Trophoblast cell (in vitro differentiated cells and primary cell): ENCODE results near the gene KRTAP10-8.

Source experiments
- DNase-seq, 2 donors: peaks; one replicate each; pipeline ENCODE4 v3.0.0-alpha.2; 2016
- H2AFZ ChIP-seq: 2 replicates; pipeline ENCODE4 v1.6.1; 2013; ENCODE audit warnings: low read length, moderate library complexity, mild to moderate bottlenecking; ENCODE audit not compliant: insufficient read depth, poor library complexity
- H2AK5ac ChIP-seq: 2 replicates; pipeline ENCODE4 v1.6.1; 2013; ENCODE audit warnings: mild to moderate bottlenecking, low read length
- H2BK120ac ChIP-seq: 2 replicates; pipeline ENCODE4 v1.6.1; 2013; ENCODE audit warnings: low read length, mild to moderate bottlenecking, moderate library complexity; ENCODE audit not compliant: insufficient read depth, poor library complexity
- H2BK12ac ChIP-seq: 2 replicates; pipeline ENCODE4 v1.6.1; 2013; ENCODE audit warnings: mild to moderate bottlenecking, low read length, moderate library complexity
- H2BK5ac ChIP-seq: 2 replicates; pipeline ENCODE4 v1.6.1; 2013; ENCODE audit warnings: low read length, low read depth, moderate library complexity, mild to moderate bottlenecking; ENCODE audit not compliant: poor library complexity
- H3K14ac ChIP-seq: 2 replicates; pipeline ENCODE4 v1.6.1; 2013; ENCODE audit warnings: mild to moderate bottlenecking, low read length
- H3K18ac ChIP-seq: 2 replicates; pipeline ENCODE4 v1.6.1; 2013; ENCODE audit warnings: mild to moderate bottlenecking, low read length
- H3K23ac ChIP-seq: 2 replicates; pipeline ENCODE4 v1.6.1; 2013; ENCODE audit warnings: low read length
- H3K27ac ChIP-seq: 2 replicates; pipeline ENCODE4 v1.5.1; 2013; ENCODE audit warnings: low read depth, mild to moderate bottlenecking, inconsistent platforms, low read length, moderate library complexity
- H3K27me3 ChIP-seq: 2 replicates; pipeline ENCODE4 v1.6.1; 2013; ENCODE audit warnings: inconsistent platforms, mild to moderate bottlenecking, low read length, moderate library complexity; ENCODE audit not compliant: insufficient read depth
- H3K36me3 ChIP-seq, 2 experiments: 1 replicate in 1 of 2; 2 replicates in 1 of 2; pipeline ENCODE4 v1.6.1; 2013; ENCODE audit warnings: low read length in 2 of 2, mild to moderate bottlenecking in 2 of 2, moderate library complexity in 1 of 2; ENCODE audit not compliant: insufficient read depth in 2 of 2, control insufficient read depth in 1 of 2
- H3K4ac ChIP-seq: 2 replicates; pipeline ENCODE4 v1.6.1; 2013; ENCODE audit warnings: low read depth, mild to moderate bottlenecking, low read length, moderate library complexity
- H3K4me1 ChIP-seq, 2 experiments: 1 replicate in 1 of 2; 2 replicates in 1 of 2; pipeline ENCODE4 v1.6.1; 2013; ENCODE audit warnings: low read length in 2 of 2, mild to moderate bottlenecking in 2 of 2, moderate library complexity in 1 of 2; ENCODE audit not compliant: insufficient read depth in 2 of 2, control insufficient read depth in 1 of 2
- H3K4me2 ChIP-seq: 2 replicates; pipeline ENCODE4 v1.6.1; 2013; ENCODE audit warnings: inconsistent platforms, mild to moderate bottlenecking, low read length, moderate library complexity
- H3K4me3 ChIP-seq: 2 replicates; pipeline ENCODE4 v1.5.1; 2013; ENCODE audit warnings: mild to moderate bottlenecking, low read depth, low read length, inconsistent platforms
- H3K79me1 ChIP-seq: one replicate; pipeline ENCODE4 v1.6.1; 2013; ENCODE audit warnings: low read length
- H3K79me2 ChIP-seq: 2 replicates; pipeline ENCODE4 v1.6.1; 2013; ENCODE audit warnings: low read length, mild to moderate bottlenecking; ENCODE audit not compliant: control insufficient read depth, insufficient read depth, poor library complexity
- H3K9ac ChIP-seq: 2 replicates; pipeline ENCODE4 v1.6.1; 2013; ENCODE audit warnings: mild to moderate bottlenecking, low read length
- H3K9me3 ChIP-seq: 2 replicates; pipeline ENCODE4 v1.6.1; 2013; ENCODE audit warnings: low read depth, mild to moderate bottlenecking, control low read depth, inconsistent platforms, low read length; ENCODE audit not compliant: insufficient read depth
- H4K12ac ChIP-seq: 2 replicates; pipeline ENCODE4 v1.6.1; 2013; ENCODE audit warnings: low read depth, mild to moderate bottlenecking, low read length, moderate library complexity
- H4K8ac ChIP-seq: 2 replicates; pipeline ENCODE4 v1.6.1; 2013; ENCODE audit warnings: low read depth, mild to moderate bottlenecking, low read length, moderate library complexity
- H4K91ac ChIP-seq: one replicate; pipeline ENCODE4 v1.6.1; 2013; ENCODE audit warnings: low read depth, mild to moderate bottlenecking, low read length, moderate library complexity
- WGBS: extraction: QIAGEN DNeasy Blood & Tissue Kit; methylation state at CpG from one replicate; pipeline ENCODE4 v1.1.7; 2013; ENCODE audit warnings: missing lambda C conversion rate; ENCODE audit not compliant: insufficient read length, insufficient coverage; ENCODE audit errors: extremely low coverage; 5-methylcytosine and 5-hydroxymethylcytosine counted together

The KRTAP10-8 gene

GRCh38 chr21:44567481-44568171, 44.3 kb upstream of the KRTAP10-8 start:
- Histone ChIP-seq H3K79me2 (no peaks in the 10 kb centered on the region), H2BK12ac (no peak overlapping the region), H2BK120ac (no peak overlapping the region)

GRCh38 chr21:44568261-44568660, 43.6 kb upstream of the KRTAP10-8 start:
- Histone ChIP-seq H3K4me1 (no peaks in the 10 kb centered on the region), H3K79me2 (no peaks in the 10 kb centered on the region), H4K91ac (no peak overlapping the region), H3K9me3 (peaks cover 11% of the 10 kb centered on the region), H3K23ac (no peak overlapping the region), H2BK12ac (no peak overlapping the region), H3K18ac (no peak overlapping the region), H3K27me3 (no peaks in the 10 kb centered on the region), H4K8ac (no peak overlapping the region), H3K4me2 (no peak overlapping the region), H2BK5ac (no peak overlapping the region), H3K4me3 (no peak overlapping the region), H3K9ac (no peak overlapping the region), H2AK5ac (no peak overlapping the region), H3K4ac (no peak overlapping the region), H3K27ac (no peak overlapping the region), H3K14ac (no peak overlapping the region), H3K36me3 (no peaks in the 10 kb centered on the region), H2BK120ac (no peak overlapping the region), H4K12ac (no peak overlapping the region), H3K79me1 (no peaks in the 10 kb centered on the region), H2AFZ (no peak overlapping the region)
- DNase-seq = no peak
- no CpG with 5 or more reads among the region's 12 CpGs for WGBS

More at GRCh38 chr21:44567481-44568171, 44.3 kb upstream of the KRTAP10-8 start:
- no peak overlapping the region for H3K9ac ChIP-seq
- WGBS = no CpG with 5 or more reads among the region's 18 CpGs
- no peaks in the 10 kb centered on the region for H3K36me3 ChIP-seq
- no peaks in the 10 kb centered on the region for H3K27me3 ChIP-seq
- H3K4me2 ChIP-seq = no peak overlapping the region
- H4K91ac ChIP-seq = no peak overlapping the region
- no peak overlapping the region for H3K14ac ChIP-seq
- no peak overlapping the region for H4K12ac ChIP-seq
- no peak overlapping the region for H3K18ac ChIP-seq
- no peaks in the 10 kb centered on the region for H3K79me1 ChIP-seq
- H3K27ac ChIP-seq = no peak overlapping the region
- H3K4ac ChIP-seq = no peak overlapping the region
- no peaks in the 10 kb centered on the region for H3K4me1 ChIP-seq
- H4K8ac ChIP-seq = no peak overlapping the region
- H3K23ac ChIP-seq = no peak overlapping the region
- peaks cover 11% of the 10 kb centered on the region for H3K9me3 ChIP-seq
- H2BK5ac ChIP-seq = no peak overlapping the region
- no peak overlapping the region for H2AK5ac ChIP-seq
- DNase-seq = no peak
- H2AFZ ChIP-seq = no peak overlapping the region
- H3K4me3 ChIP-seq = no peak overlapping the region

- H3K18ac ChIP-seq = no peak overlapping the region
Measured at GRCh38 chr21:44568667-44569556, 43.0 kb upstream of the KRTAP10-8 start.

GRCh38 chr21:44569861-44570517, 41.9 kb upstream of the KRTAP10-8 start:
- H3K4me2 ChIP-seq = no peak overlapping the region
- H2AK5ac ChIP-seq = no peak overlapping the region
- no CpG with 5 or more reads among the region's 12 CpGs for WGBS
- H3K23ac ChIP-seq = no peak overlapping the region
- H3K4me1 ChIP-seq = no peaks in the 10 kb centered on the region
- no peaks in the 10 kb centered on the region for H3K36me3 ChIP-seq
- H2BK120ac ChIP-seq = no peak overlapping the region
- H2BK5ac ChIP-seq = no peak overlapping the region
- no peak overlapping the region for H3K27ac ChIP-seq
- no peaks in the 10 kb centered on the region for H3K27me3 ChIP-seq
- H3K79me2 ChIP-seq = no peaks in the 10 kb centered on the region
- no peak overlapping the region for H3K4ac ChIP-seq
- no peak overlapping the region for H3K4me3 ChIP-seq
- H3K18ac ChIP-seq = no peak overlapping the region
- H3K9ac ChIP-seq = no peak overlapping the region
- H3K9me3 ChIP-seq = peaks cover 11% of the 10 kb centered on the region
- H3K14ac ChIP-seq = no peak overlapping the region
- H4K12ac ChIP-seq = no peak overlapping the region
- H2BK12ac ChIP-seq = no peak overlapping the region
- no peak overlapping the region for H4K8ac ChIP-seq
- no peak overlapping the region for H4K91ac ChIP-seq
- no peak overlapping the region for H2AFZ ChIP-seq
- DNase-seq = no peak
- no peaks in the 10 kb centered on the region for H3K79me1 ChIP-seq

More at GRCh38 chr21:44568667-44569556, 43.0 kb upstream of the KRTAP10-8 start:
- Histone ChIP-seq H3K4me1 (no peaks in the 10 kb centered on the region), H2BK12ac (no peak overlapping the region), H2AK5ac (no peak overlapping the region), H4K12ac (no peak overlapping the region), H3K79me1 (no peaks in the 10 kb centered on the region), H3K79me2 (no peaks in the 10 kb centered on the region), H2AFZ (no peak overlapping the region), H3K9ac (no peak overlapping the region), H3K23ac (no peak overlapping the region), H3K4me3 (no peak overlapping the region), H2BK5ac (no peak overlapping the region), H3K14ac (no peak overlapping the region), H3K27me3 (no peaks in the 10 kb centered on the region), H2BK120ac (no peak overlapping the region), H4K8ac (no peak overlapping the region), H3K4ac (no peak overlapping the region), H3K27ac (no peak overlapping the region), H3K36me3 (no peaks in the 10 kb centered on the region), H3K9me3 (peaks cover 11% of the 10 kb centered on the region), H4K91ac (no peak overlapping the region), H3K4me2 (no peak overlapping the region)
- DNase-seq = no peak
- no CpG with 5 or more reads among the region's 27 CpGs for WGBS
